ENCODE data around the gene CDK12. TPM values are rescaled to one million over a fixed set of nuclear protein-coding genes. Genes with fewer than 3 reads are reported as not detected.

Gene CDK12
- total and polyA plus RNA-seq, 9 of the 15 experiments (the other 6 are each of a cell fraction or from before 2014, with no cell fraction given) = 3.4 to 65.6 (median 36.8) TPM

- H3K27me3 ChIP-seq (ENCODE audit: control insufficient read depth in 2 of 2, insufficient read depth in 2 of 2, low read length in 2 of 2) = peaks cover 27 to 47% of the 10 kb centered on the region in 2 experiments
These were observed 118.8 kb downstream of the CDK12 start for GRCh38 chr17:39580082-39580468.

More at GRCh38 chr17:39580082-39580468, 118.8 kb downstream of the CDK12 start:
- no peaks in the 10 kb centered on the region for H3K9me3 ChIP-seq (replicated peaks; ENCODE audit: control insufficient read depth, insufficient read depth, low read depth, low read length)
- 9% methylated on average over 7 of the region's 7 CpGs for WGBS (ENCODE audit: insufficient coverage, low coverage, missing lambda C conversion rate)
- no peak overlapping the region for H3K4me3 ChIP-seq
- no peak overlapping the region for H3K9ac ChIP-seq (ENCODE audit: insufficient read depth in 1 of 2, low read depth in 2 of 2, low read length in 2 of 2)
- no peak overlapping the region for H3K27ac ChIP-seq (ENCODE audit: extremely low read depth, low read depth, low read length)
- no peaks in the 10 kb centered on the region for H3K79me2 ChIP-seq (ENCODE audit: control insufficient read depth, insufficient read depth, low read length)
- DNase-seq (ENCODE audit: extremely low read depth in 1 of 4, low spot score in 3 of 4) (no peak), FAIRE-seq (no peak), ATAC-seq (no peak)
- no TSS peak for BruUV-seq (replicated peaks)
- H3K36me3 ChIP-seq (ENCODE audit: control insufficient read depth, insufficient read depth, low read length) = no peaks in the 10 kb centered on the region
- ChIA-PET POLR2A (interaction anchor here (0.6 to 1.1 kb wide), 2 partner anchors 8 to 25 kb away, joined by 3 read pairs; no protein-coding TSS in a partner anchor), CTCF (ENCODE audit: low intra/inter-chr PET ratio) (no interaction called here)
- H4K20me1 ChIP-seq (replicated peaks; ENCODE audit: control insufficient read depth, insufficient read depth, low read length) = 0 out of 2 replicates have a peak, but pooled peaks cover 7% of the 10 kb centered on the region
- in situ Hi-C loops (cut with MboI) = no loop called here
- peaks cover 4% of the 10 kb centered on the region for H3K9me1 ChIP-seq (ENCODE audit: control insufficient read depth, insufficient read depth, low read length)
- intact Hi-C loops (cut with micrococcal nuclease) = no loop called here
- no peaks in the 10 kb centered on the region; a peak in 1 of 5 replicates for H3K4me1 ChIP-seq (replicated peaks in 1 of 2; ENCODE audit: control insufficient read depth in 2 of 2, insufficient read depth in 2 of 2, low read length in 2 of 2)
- H2AFZ ChIP-seq (ENCODE audit: low read depth, low read length) = no peak overlapping the region
- H3K4me2 ChIP-seq (ENCODE audit: insufficient read depth, low read length) = no peak overlapping the region
- TF ChIP-seq POLR2A (conservative IDR thresholded peaks at IDR 0.05) = no peak
- TF ChIP-seq, protein P1, sequence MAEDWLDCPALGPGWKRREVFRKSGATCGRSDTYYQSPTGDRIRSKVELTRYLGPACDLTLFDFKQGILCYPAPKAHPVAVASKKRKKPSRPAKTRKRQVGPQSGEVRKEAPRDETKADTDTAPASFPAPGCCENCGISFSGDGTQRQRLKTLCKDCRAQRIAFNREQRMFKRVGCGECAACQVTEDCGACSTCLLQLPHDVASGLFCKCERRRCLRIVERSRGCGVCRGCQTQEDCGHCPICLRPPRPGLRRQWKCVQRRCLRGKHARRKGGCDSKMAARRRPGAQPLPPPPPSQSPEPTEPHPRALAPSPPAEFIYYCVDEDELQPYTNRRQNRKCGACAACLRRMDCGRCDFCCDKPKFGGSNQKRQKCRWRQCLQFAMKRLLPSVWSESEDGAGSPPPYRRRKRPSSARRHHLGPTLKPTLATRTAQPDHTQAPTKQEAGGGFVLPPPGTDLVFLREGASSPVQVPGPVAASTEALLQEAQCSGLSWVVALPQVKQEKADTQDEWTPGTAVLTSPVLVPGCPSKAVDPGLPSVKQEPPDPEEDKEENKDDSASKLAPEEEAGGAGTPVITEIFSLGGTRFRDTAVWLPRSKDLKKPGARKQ (CRISPR knock-in tag; IDR thresholded peaks at IDR 0.05) = no peak
- TF ChIP-seq TSC22D4 (tag; IDR thresholded peaks at IDR 0.05) = no peak
- TF ChIP-seq RBM25 (IDR thresholded peaks at IDR 0.05; ENCODE audit: low read depth, low read length, severe bottlenecking) = peak; percentile 79

All from K562 (cell line).